HCT116 (cell line): Measurements from ENCODE around the gene STXBP5. TPM values are rescaled to one million over a fixed set of nuclear protein-coding genes. Genes with fewer than 3 reads are reported as not detected.

ENCODE experiments used
- ATAC-seq: fragments of 200-7000 bp; cut with Tn5 transposase; 2 replicates; pipeline ENCODE4 v1.9.1; 2020; ENCODE audit warnings: mild to moderate bottlenecking, moderate library complexity
- BruUV-seq: library from RNA; stranded (reverse); fragments of 400-500 nt; replicated peaks from 2 replicates; lab custom pipeline; 2021; lab: Mats Ljungman, UMichigan
- CTCF ChIA-PET: fragments of 300-600 bp; sonication (Branson Sonifier 250); formaldehyde crosslinking; loops from one replicate; lab custom pipeline; 2021; ENCODE audit warnings: antibody characterized with exemption; lab: Charles Lee
- POLR2A ChIA-PET: fragments of 300-600, 350-600 bp; sonication (Branson Sonifier 250); formaldehyde crosslinking; loops from one replicate; lab custom pipeline; 2021; ENCODE audit warnings: antibody characterized with exemption; lab: Charles Lee
- RAD21 ChIA-PET, 2 experiments: fragments of 300-600 bp; sonication (Branson Sonifier 250); formaldehyde crosslinking; loops; one replicate each; lab custom pipeline; 2023; ENCODE audit warnings: low total read pairs in 2 of 2; ENCODE audit not compliant: uncharacterized antibody in 2 of 2, unreplicated experiment in 2 of 2, low non-redundant PET in 1 of 2; lab: Charles Lee
- DNase-seq: peaks from one replicate; pipeline ENCODE4 v3.0.0-alpha.2; 2010; ENCODE audit warnings: low read depth, low spot score
- H2AFZ ChIP-seq: fragments of 200-600 bp; shearing (Covaris generic), sonication (generic); 2 replicates; pipeline ENCODE4 v1.6.1; 2017; ENCODE audit warnings: low read depth, mixed run types, mixed read lengths, antibody characterized with exemption, low read length; ENCODE audit not compliant: poor library complexity, severe bottlenecking
- H3K27ac ChIP-seq: 2 replicates; pipeline ENCODE4 v1.5.1; 2012; ENCODE audit warnings: low read depth, low read length
- H3K27me3 ChIP-seq: fragments of 200-600 bp; sonication (generic); 2 replicates; pipeline ENCODE4 v1.6.1; 2016; ENCODE audit warnings: mixed run types, low read length, mixed read lengths; ENCODE audit not compliant: insufficient read depth
- H3K36me3 ChIP-seq, 2 experiments: fragments of 200-500 bp in 1 of 2; fragments of 200-600 bp in 1 of 2; sonication (Bioruptor generic) in 1 of 2; sonication (generic) in 1 of 2; 2 replicates each; pipeline versions ENCODE4 v1.5.1 to v1.6.1; 2014 to 2016; ENCODE audit warnings: low read length in 2 of 2, inconsistent platforms in 1 of 2, mixed read lengths in 1 of 2, mixed run types in 1 of 2; ENCODE audit not compliant: insufficient read depth in 2 of 2, control insufficient read depth in 1 of 2
- H3K4me1 ChIP-seq, 2 experiments: fragments of 200-600 bp in 1 of 2; sonication (generic) in 1 of 2; 2 replicates each; pipeline versions ENCODE4 v1.5.1 to v1.6.1; 2012 to 2017; ENCODE audit warnings: low read length in 2 of 2, inconsistent platforms in 1 of 2, mild to moderate bottlenecking in 1 of 2, mixed read lengths in 1 of 2, mixed run types in 1 of 2, moderate library complexity in 1 of 2; ENCODE audit not compliant: insufficient read depth in 2 of 2, control insufficient read depth in 1 of 2
- H3K4me2 ChIP-seq: fragments of 200-600 bp; sonication (generic); 2 replicates; pipeline ENCODE4 v1.6.1; 2017; ENCODE audit warnings: mixed run types, low read length, mixed read lengths
- H3K4me3 ChIP-seq, 2 experiments: fragments of 200-600 bp in 1 of 2; sonication (generic) in 1 of 2; replicated peaks in 1 of 2; 2 replicates each; pipeline ENCODE4 v1.5.1; 2011 to 2016; ENCODE audit warnings: low read length in 2 of 2, control low read depth in 1 of 2, low read depth in 1 of 2, mild to moderate bottlenecking in 1 of 2, mixed read lengths in 1 of 2, mixed run types in 1 of 2
- H3K79me2 ChIP-seq: fragments of 200-600 bp; sonication (generic); 2 replicates; pipeline ENCODE4 v1.6.1; 2017; ENCODE audit warnings: mild to moderate bottlenecking, mixed run types, low read length, moderate library complexity, mixed read lengths; ENCODE audit not compliant: insufficient read depth
- H3K9ac ChIP-seq: fragments of 200-600 bp; sonication (generic); 2 replicates; pipeline ENCODE4 v1.6.1; 2016; ENCODE audit warnings: low read length, mixed read lengths
- H3K9me2 ChIP-seq: fragments of 200-600 bp; sonication (generic), shearing (Covaris generic); 2 replicates; pipeline ENCODE4 v1.6.1; 2017; ENCODE audit warnings: mixed run types, mild to moderate bottlenecking, moderate library complexity; ENCODE audit not compliant: insufficient read depth
- H3K9me3 ChIP-seq, 2 experiments: fragments of 200-500 bp in 1 of 2; fragments of 200-600 bp in 1 of 2; sonication (Bioruptor generic) in 1 of 2; sonication (generic) in 1 of 2; 2 replicates each; pipeline ENCODE4 v1.6.1; 2014 to 2017; ENCODE audit warnings: low read length in 2 of 2, mixed read lengths in 2 of 2, inconsistent platforms in 1 of 2, low read depth in 1 of 2, mild to moderate bottlenecking in 1 of 2, mixed run types in 1 of 2, moderate library complexity in 1 of 2; ENCODE audit not compliant: control insufficient read depth in 1 of 2, insufficient read depth in 1 of 2
- H4K20me1 ChIP-seq: fragments of 200-600 bp; sonication (generic), shearing (Covaris generic); 2 replicates; pipeline ENCODE4 v1.6.1; 2017; ENCODE audit warnings: mixed run types, mild to moderate bottlenecking, moderate library complexity; ENCODE audit not compliant: insufficient read depth
- ELF1 ChIP-seq: IDR thresholded peaks from 2 replicates; pipeline ENCODE4 v1.6.1; 2012; ENCODE audit warnings: low read depth, borderline replicate concordance
- EZH2 ChIP-seq: fragments of 200-600 bp; sonication (generic); IDR thresholded peaks from 2 replicates; pipeline ENCODE4 v1.6.1; 2017; ENCODE audit warnings: antibody characterized with exemption, mixed run types
- FOSL1 ChIP-seq: IDR thresholded peaks from 2 replicates; pipeline ENCODE4 v1.6.1; 2012; ENCODE audit warnings: low read depth
- JUND ChIP-seq: IDR thresholded peaks from 2 replicates; pipeline ENCODE4 v1.6.1; 2012
- MAX ChIP-seq: IDR thresholded peaks from 2 replicates; pipeline ENCODE4 v1.6.1; 2012
- POLR2A ChIP-seq: IDR thresholded peaks from 2 replicates; pipeline ENCODE4 v1.7.0; 2011; ENCODE audit warnings: borderline replicate concordance; ENCODE audit not compliant: insufficient read depth, insufficient read length; ENCODE audit errors: extremely low read depth
- POLR2AphosphoS5 ChIP-seq: IDR thresholded peaks from 2 replicates; pipeline ENCODE4 v1.6.1; 2011; ENCODE audit warnings: mild to moderate bottlenecking, low read depth, low read length, moderate library complexity
- SIN3A ChIP-seq: IDR thresholded peaks from 2 replicates; pipeline ENCODE4 v1.6.1; 2012; ENCODE audit warnings: low read depth
- SP1 ChIP-seq: IDR thresholded peaks from 2 replicates; pipeline ENCODE4 v1.6.1; 2012; ENCODE audit warnings: low read depth
- YY1 ChIP-seq: IDR thresholded peaks from 2 replicates; pipeline ENCODE4 v1.6.1; 2011; ENCODE audit warnings: low read length, low read depth, moderate library complexity, mild to moderate bottlenecking; ENCODE audit not compliant: insufficient replicate concordance; ENCODE audit errors: extremely low read depth
- ZNF274 ChIP-seq: fragments of 200-500 bp; sonication (Bioruptor generic); IDR thresholded peaks from 2 replicates; pipeline ENCODE4 v1.6.1; 2014; ENCODE audit warnings: mild to moderate bottlenecking, low read depth, low read length, inconsistent platforms
- intact Hi-C: fragments of 100-400 bp; cut with micrococcal nuclease; formaldehyde crosslinking; loops from 2 replicates; pipeline ENCODE4 v1.10.0; 2022
- total RNA-seq: library from RNA; stranded (reverse); gene quantifications from one replicate; pipeline ENCODE4 v1.2.1, GENCODE V29; 2021; ENCODE audit not compliant: unreplicated experiment

STXBP5 gene
- total RNA-seq, 1 experiment from 2014 or later: 12.6 TPM

GRCh38 chr6:147304016-147304415 is 99.8 kb downstream of the STXBP5 start:
- ChIA-PET RAD21 (no interaction called here), POLR2A (no interaction called here), CTCF (no interaction called here)
- intact Hi-C loops: no loop called here
- no TSS peak for BruUV-seq
- no peak overlapping the region for H3K4me3 ChIP-seq
- no peaks in the 10 kb centered on the region for H4K20me1 ChIP-seq
- DNase-seq: no peak
- H3K36me3 ChIP-seq: no peaks in the 10 kb centered on the region
- no peaks in the 10 kb centered on the region for H3K9me3 ChIP-seq
- H3K9ac ChIP-seq: no peak overlapping the region
- H3K9me2 ChIP-seq: no peaks in the 10 kb centered on the region
- no peaks in the 10 kb centered on the region for H3K27me3 ChIP-seq
- H3K79me2 ChIP-seq: no peaks in the 10 kb centered on the region
- H2AFZ ChIP-seq: no peak overlapping the region
- TF ChIP-seq POLR2AphosphoS5 (no peak), SIN3A (no peak), YY1 (no peak), SP1 (no peak), ELF1 (no peak), EZH2 (no peak)
- H3K4me1 ChIP-seq: no peaks in the 10 kb centered on the region
- no peak for ATAC-seq
- no peak overlapping the region for H3K4me2 ChIP-seq
- H3K27ac ChIP-seq: no peak overlapping the region

- no peak overlapping the region for H3K9ac ChIP-seq
- TF ChIP-seq JUND (no peak), MAX (no peak), YY1 (no peak), ZNF274 (no peak), FOSL1 (no peak), POLR2A (no peak)
- H3K79me2 ChIP-seq: no peaks in the 10 kb centered on the region
- H3K9me2 ChIP-seq: no peaks in the 10 kb centered on the region
- ChIA-PET CTCF (no interaction called here), RAD21 (no interaction called here), POLR2A (no interaction called here)
- H3K4me2 ChIP-seq: no peak overlapping the region
- no TSS peak for BruUV-seq
- intact Hi-C loops: no loop called here
- no peaks in the 10 kb centered on the region for H3K27me3 ChIP-seq
- H3K4me3 ChIP-seq: no peak overlapping the region
- no peak for ATAC-seq
- H3K36me3 ChIP-seq: no peaks in the 10 kb centered on the region
- H4K20me1 ChIP-seq: no peaks in the 10 kb centered on the region
- H3K9me3 ChIP-seq: no peaks in the 10 kb centered on the region
- H2AFZ ChIP-seq: no peak overlapping the region
- H3K27ac ChIP-seq: no peak overlapping the region
- DNase-seq: no peak
- H3K4me1 ChIP-seq: no peaks in the 10 kb centered on the region
Observed at GRCh38 chr6:147310521-147310920, 106.3 kb downstream of the STXBP5 start.
